ENCODE results near the gene NDST4. TPM values are rescaled to one million over a fixed set of nuclear protein-coding genes. Genes with fewer than 3 reads are reported as not detected.

Gene NDST4
- total and polyA plus RNA-seq, 2 of the 4 experiments (the other 2 are of a cell fraction), result not detected

DNA sequence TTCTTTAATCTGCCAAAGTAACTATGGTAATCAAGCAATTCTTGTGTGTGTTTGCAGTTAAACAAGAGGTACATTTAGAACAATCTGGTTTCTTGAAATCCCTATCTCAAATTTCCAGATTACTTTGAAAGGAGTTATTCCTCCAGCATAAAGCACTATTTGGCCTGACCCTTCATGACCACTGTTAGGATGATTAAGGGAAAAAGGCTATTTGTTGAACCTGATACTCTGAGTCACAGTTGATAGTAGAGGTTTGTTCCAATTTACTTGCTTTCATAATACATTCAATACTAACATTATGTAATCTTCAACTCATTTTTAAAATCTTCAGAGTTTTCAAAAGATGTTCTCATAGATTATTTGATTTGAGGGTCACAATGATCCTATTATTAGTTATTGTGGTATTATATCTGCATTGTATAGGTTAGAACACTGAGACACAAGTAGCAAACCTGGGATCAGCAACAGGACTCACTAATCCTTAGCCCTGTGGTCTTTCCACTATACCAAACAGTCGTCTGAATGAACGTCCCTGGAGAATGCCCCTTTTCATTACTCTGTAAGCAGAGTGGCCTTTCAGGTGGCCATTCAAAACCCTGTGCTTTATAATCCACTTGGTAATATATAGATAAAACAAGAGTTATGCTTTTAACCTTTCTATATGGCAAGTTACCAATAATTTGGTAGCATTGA, 8.1 kb upstream of the NDST4 start:
- intact Hi-C loops (cut with micrococcal nuclease), result no loop called here
- Histone ChIP-seq H3K18ac (ENCODE audit: low read depth, low read length) (no peak overlapping the region), H3K4ac (ENCODE audit: low read depth, low read length) (no peak overlapping the region), H3K9ac (ENCODE audit: low read depth, low read length) (no peak overlapping the region), H3K9me1 (ENCODE audit: insufficient read depth, low read length) (no peaks in the 10 kb centered on the region), H2AK5ac (ENCODE audit: low read depth, low read length) (no peak overlapping the region), H3K36me3 (ENCODE audit: control insufficient read depth, insufficient read depth, low read length) (no peaks in the 10 kb centered on the region), H3K56ac (ENCODE audit: extremely low read depth, insufficient read depth, low read length) (no peak overlapping the region), H2BK5ac (ENCODE audit: low read depth, low read length, poor library complexity, severe bottlenecking) (no peak overlapping the region), H3K4me3 (ENCODE audit: insufficient read depth, low read depth, low read length) (no peak overlapping the region), H4K8ac (ENCODE audit: low read depth in 2 of 2, low read length in 2 of 2) (no peak overlapping the region), H3K27me3 (ENCODE audit: control insufficient read depth, insufficient read depth, low read length) (no peaks in the 10 kb centered on the region), H2AFZ (replicated peaks; ENCODE audit: low read length, poor library complexity) (no peak overlapping the region), H3K23ac (ENCODE audit: low read depth, low read length) (no peak overlapping the region), H3K4me2 (ENCODE audit: low read depth, low read length) (no peak overlapping the region), H2BK20ac (ENCODE audit: low read depth, low read length) (no peak overlapping the region), H2BK120ac (ENCODE audit: low read depth, low read length) (no peak overlapping the region), H3K9me3 (ENCODE audit: control insufficient read depth, insufficient read depth, low read length) (peaks cover under 1% of the 10 kb centered on the region; the same call in 1 of the 2 replicates), H2AK9ac (replicated peaks; ENCODE audit: low read depth, low read length, poor library complexity) (no peak overlapping the region), H3K4me1 (ENCODE audit: control insufficient read depth, insufficient read depth, low read length) (no peaks in the 10 kb centered on the region), H4K5ac (ENCODE audit: low read depth, low read length) (no peak overlapping the region), H4K91ac (ENCODE audit: insufficient read depth, low read depth, low read length) (no peak overlapping the region), H3K27ac (ENCODE audit: insufficient read depth, low read length) (no peak overlapping the region), H2BK15ac (ENCODE audit: low read depth, low read length) (no peak overlapping the region), H4K20me1 (ENCODE audit: insufficient read depth, low read length) (no peaks in the 10 kb centered on the region), H3K14ac (replicated peaks; ENCODE audit: low read depth, low read length) (no peak overlapping the region), H3K79me1 (ENCODE audit: low read depth in 1 of 2, low read length in 2 of 2) (no peaks in the 10 kb centered on the region)
- no TSS peak for BruUV-seq (replicated peaks)
- TF ChIP-seq RCOR1 (IDR thresholded peaks at IDR 0.05; ENCODE audit: insufficient replicate concordance, low read length), result no peak
- ATAC-seq (ENCODE audit: low read depth), result no peak
- ChIA-PET CTCF (no interaction called here), POLR2A (ENCODE audit: unreplicated experiment) (no interaction called here)
- dilution Hi-C loops (cut with HindIII; ENCODE audit: low sequenced_read_pairs, unreplicated experiment), result no loop called here
- WGBS, 2 experiments (ENCODE audit: extremely low coverage in 2 of 2, insufficient read length in 1 of 2), result no CpG with 5 or more reads among the region's 2 CpGs
- in situ Hi-C loops (cut with MboI; ENCODE audit: low sequenced_read_pairs), result no loop called here
- DNase-seq, result no peak
